ENCODE measurements around the gene A4GALT. TPM values are rescaled to one million over a fixed set of nuclear protein-coding genes. Genes with fewer than 3 reads are reported as not detected.
"Not testable (repeated sequence)": the region's sequence is repeated elsewhere in the genome, so short reads cannot be mapped to it uniquely, and the experiment has no call there.

The A4GALT gene
- total and polyA plus RNA-seq, 2 donors (not counting 1 experiment from before 2014, with no cell fraction given) = 6.8 to 16.2 TPM

- peak in 1 of 2 donors; percentile 45 for DNase-seq (ENCODE audit: low read depth in 2 of 2)
- Histone ChIP-seq H3K4me1 (ENCODE audit: control insufficient read depth, extremely low read depth, insufficient read depth, low read length) (peaks cover 8% of the 10 kb centered on the region), H2AFZ (ENCODE audit: low read length) (no peak overlapping the region)
Observed at GRCh38 chr22:42676059-42676607, 44.5 kb downstream of the A4GALT start.

GRCh38 chr22:42673898-42674401 is 46.7 kb downstream of the A4GALT start:
- DNase-seq (ENCODE audit: low read depth in 2 of 2) = peak; percentile 33 to 41
- H3K27me3 ChIP-seq (ENCODE audit: control insufficient read depth, insufficient read depth, low read length) = no peaks in the 10 kb centered on the region
- H3K36me3 ChIP-seq (ENCODE audit: control insufficient read depth, insufficient read depth, low read length) = no peaks in the 10 kb centered on the region
- no peak overlapping the region for H3K27ac ChIP-seq (ENCODE audit: insufficient read depth, low read length)
- H2AFZ ChIP-seq (ENCODE audit: low read length) = no peak overlapping the region
- no peaks in the 10 kb centered on the region for H3K4me1 ChIP-seq (ENCODE audit: control insufficient read depth, extremely low read depth, insufficient read depth, low read length)
- no peak overlapping the region for H3K4me3 ChIP-seq (replicated peaks in 1 of 4; ENCODE audit: control extremely low read depth in 1 of 4, insufficient read depth in 1 of 4, low read depth in 3 of 4, low read length in 4 of 4)
- no peaks in the 10 kb centered on the region for H3K9me3 ChIP-seq (ENCODE audit: control insufficient read depth, insufficient read depth, low read depth, low read length)
- H3K4me2 ChIP-seq (ENCODE audit: extremely low read depth, insufficient read depth, low read length) = no peak overlapping the region
- H3K79me2 ChIP-seq (ENCODE audit: control insufficient read depth, insufficient read depth, low read length) = no peaks in the 10 kb centered on the region
- TF ChIP-seq EZH2 (IDR thresholded peaks at IDR 0.05; ENCODE audit: low read length, missing control alignments) (no peak), CTCF (conservative IDR thresholded peaks at IDR 0.05 in 1 of 2, IDR thresholded peaks at IDR 0.05 in 1 of 2; ENCODE audit: low read depth in 1 of 2, low read length in 2 of 2) (no peak)
- no peaks in the 10 kb centered on the region for H4K20me1 ChIP-seq (ENCODE audit: control insufficient read depth, extremely low read depth, insufficient read depth, low read length)
- no peak overlapping the region for H3K9ac ChIP-seq (ENCODE audit: insufficient read depth, low read length)

More at GRCh38 chr22:42676059-42676607, 44.5 kb downstream of the A4GALT start:
- H3K4me3 ChIP-seq (replicated peaks in 1 of 4; ENCODE audit: control extremely low read depth in 1 of 4, insufficient read depth in 1 of 4, low read depth in 3 of 4, low read length in 4 of 4) = no peak overlapping the region
- no peaks in the 10 kb centered on the region for H4K20me1 ChIP-seq (ENCODE audit: control insufficient read depth, extremely low read depth, insufficient read depth, low read length)
- no peak overlapping the region for H3K9ac ChIP-seq (ENCODE audit: insufficient read depth, low read length)
- TF ChIP-seq EZH2 (IDR thresholded peaks at IDR 0.05; ENCODE audit: low read length, missing control alignments) = no peak
- TF ChIP-seq CTCF (conservative IDR thresholded peaks at IDR 0.05 in 1 of 2, IDR thresholded peaks at IDR 0.05 in 1 of 2; ENCODE audit: low read depth in 1 of 2, low read length in 2 of 2) = no peak
- no peak overlapping the region for H3K27ac ChIP-seq (ENCODE audit: insufficient read depth, low read length)
- H3K36me3 ChIP-seq (ENCODE audit: control insufficient read depth, insufficient read depth, low read length) = no peaks in the 10 kb centered on the region
- no peaks in the 10 kb centered on the region for H3K9me3 ChIP-seq (ENCODE audit: control insufficient read depth, insufficient read depth, low read depth, low read length)
- H3K79me2 ChIP-seq (ENCODE audit: control insufficient read depth, insufficient read depth, low read length) = no peaks in the 10 kb centered on the region
- H3K27me3 ChIP-seq (ENCODE audit: control insufficient read depth, insufficient read depth, low read length) = no peaks in the 10 kb centered on the region
- H3K4me2 ChIP-seq (ENCODE audit: extremely low read depth, insufficient read depth, low read length) = no peak overlapping the region

- H3K79me2 ChIP-seq (ENCODE audit: control insufficient read depth, insufficient read depth, low read length) = not testable (repeated sequence)
Observed at GRCh38 chr22:42673071-42673470, 47.6 kb downstream of the A4GALT start.

More at GRCh38 chr22:42673071-42673470, 47.6 kb downstream of the A4GALT start:
- not testable (repeated sequence) for DNase-seq (ENCODE audit: low read depth in 2 of 2); H3K4me3 ChIP-seq (replicated peaks in 1 of 4; ENCODE audit: control extremely low read depth in 1 of 4, insufficient read depth in 1 of 4, low read depth in 3 of 4, low read length in 4 of 4); H3K36me3 ChIP-seq (ENCODE audit: control insufficient read depth, insufficient read depth, low read length); H4K20me1 ChIP-seq (ENCODE audit: control insufficient read depth, extremely low read depth, insufficient read depth, low read length); H3K9me3 ChIP-seq (ENCODE audit: control insufficient read depth, insufficient read depth, low read depth, low read length); H3K27ac ChIP-seq (ENCODE audit: insufficient read depth, low read length); H3K9ac ChIP-seq (ENCODE audit: insufficient read depth, low read length); H3K27me3 ChIP-seq (ENCODE audit: control insufficient read depth, insufficient read depth, low read length); H2AFZ ChIP-seq (ENCODE audit: low read length); H3K4me2 ChIP-seq (ENCODE audit: extremely low read depth, insufficient read depth, low read length); H3K4me1 ChIP-seq (ENCODE audit: control insufficient read depth, extremely low read depth, insufficient read depth, low read length)

All from fibroblast of lung (primary cell).